ENCODE measurements around the gene DYRK2. TPM values are rescaled to one million over a fixed set of nuclear protein-coding genes. Genes with fewer than 3 reads are reported as not detected.

The DYRK2 gene
- total RNA-seq, 1 donor from 2014 or later = 16.2 TPM

- Histone ChIP-seq H3K9me3 (no peaks in the 10 kb centered on the region), H3K36me3 (no peaks in the 10 kb centered on the region), H3K4me3 (no peak overlapping the region), H3K27ac (no peak overlapping the region), H3K4me1 (no peaks in the 10 kb centered on the region), H3K27me3 (no peaks in the 10 kb centered on the region)
- intact Hi-C loops (cut with DNase I) = no loop called here
- no peak for DNase-seq (ENCODE audit: extremely low spot score in 2 of 2)
- no peak for TF ChIP-seq POLR2AphosphoS5 (IDR thresholded peaks at IDR 0.05; ENCODE audit: insufficient read depth in 1 of 2, low read depth in 1 of 2)
- TF ChIP-seq CTCF (IDR thresholded peaks at IDR 0.05) = no peak
- TF ChIP-seq POLR2A (IDR thresholded peaks at IDR 0.05) = no peak
Observed at GRCh38 chr12:67692135-67692534, 43.6 kb downstream of the DYRK2 start.

- Histone ChIP-seq H3K27ac (no peak overlapping the region), H3K4me1 (no peaks in the 10 kb centered on the region), H3K27me3 (no peaks in the 10 kb centered on the region), H3K36me3 (no peaks in the 10 kb centered on the region), H3K9me3 (no peaks in the 10 kb centered on the region), H3K4me3 (no peak overlapping the region)
- no peak for DNase-seq (ENCODE audit: extremely low spot score in 2 of 2)
- intact Hi-C loops (cut with DNase I) = no loop called here
- no peak for TF ChIP-seq POLR2AphosphoS5 (IDR thresholded peaks at IDR 0.05; ENCODE audit: insufficient read depth in 1 of 2, low read depth in 1 of 2)
Observed at GRCh38 chr12:67692966-67693365, 44.4 kb downstream of the DYRK2 start.

GRCh38 chr12:67693894-67694293 lies 45.3 kb downstream of the DYRK2 start:
- intact Hi-C loops (cut with DNase I) = no loop called here
- no peak overlapping the region for H3K4me3 ChIP-seq
- no peak overlapping the region for H3K27ac ChIP-seq
- no peaks in the 10 kb centered on the region for H3K27me3 ChIP-seq
- H3K4me1 ChIP-seq = no peaks in the 10 kb centered on the region
- no peaks in the 10 kb centered on the region for H3K36me3 ChIP-seq
- TF ChIP-seq CTCF (IDR thresholded peaks at IDR 0.05) = no peak
- TF ChIP-seq POLR2A (IDR thresholded peaks at IDR 0.05) = no peak
- no peak for DNase-seq (ENCODE audit: extremely low spot score in 2 of 2)
- no peaks in the 10 kb centered on the region for H3K9me3 ChIP-seq

GRCh38 chr12:67694306-67694900 lies 45.9 kb downstream of the DYRK2 start:
- Histone ChIP-seq H3K27me3 (no peaks in the 10 kb centered on the region), H3K27ac (no peak overlapping the region), H3K36me3 (no peaks in the 10 kb centered on the region), H3K4me1 (no peaks in the 10 kb centered on the region), H3K9me3 (no peaks in the 10 kb centered on the region), H3K4me3 (no peak overlapping the region)
- TF ChIP-seq POLR2AphosphoS5 (IDR thresholded peaks at IDR 0.05; ENCODE audit: insufficient read depth in 1 of 2, low read depth in 1 of 2) (no peak), POLR2A (IDR thresholded peaks at IDR 0.05) (no peak), CTCF (IDR thresholded peaks at IDR 0.05) (no peak)
- intact Hi-C loops (cut with DNase I) = no loop called here
- DNase-seq (ENCODE audit: extremely low spot score in 2 of 2) = no peak

GRCh38 chr12:67695974-67696373 lies 47.4 kb downstream of the DYRK2 start:
- Histone ChIP-seq H3K4me1 (no peaks in the 10 kb centered on the region), H3K36me3 (no peaks in the 10 kb centered on the region), H3K9me3 (no peaks in the 10 kb centered on the region), H3K4me3 (no peak overlapping the region), H3K27ac (no peak overlapping the region), H3K27me3 (no peaks in the 10 kb centered on the region)
- intact Hi-C loops (cut with DNase I) = no loop called here
- DNase-seq (ENCODE audit: extremely low spot score in 2 of 2) = no peak
- TF ChIP-seq POLR2A (IDR thresholded peaks at IDR 0.05) (no peak), POLR2AphosphoS5 (IDR thresholded peaks at IDR 0.05; ENCODE audit: insufficient read depth in 1 of 2, low read depth in 1 of 2) (no peak), CTCF (IDR thresholded peaks at IDR 0.05) (no peak)
